LNCAP (cell line): ENCODE data around the gene ETV1.

Experiments
- TF ChIP-seq, protein P1 (sequence below): fragments of 450-650 bp; IDR thresholded peaks from 2 replicates; pipeline ENCODE4 v1.5.1; 2017; ENCODE audit warnings: mild to moderate bottlenecking

ETV1 gene

DNA sequence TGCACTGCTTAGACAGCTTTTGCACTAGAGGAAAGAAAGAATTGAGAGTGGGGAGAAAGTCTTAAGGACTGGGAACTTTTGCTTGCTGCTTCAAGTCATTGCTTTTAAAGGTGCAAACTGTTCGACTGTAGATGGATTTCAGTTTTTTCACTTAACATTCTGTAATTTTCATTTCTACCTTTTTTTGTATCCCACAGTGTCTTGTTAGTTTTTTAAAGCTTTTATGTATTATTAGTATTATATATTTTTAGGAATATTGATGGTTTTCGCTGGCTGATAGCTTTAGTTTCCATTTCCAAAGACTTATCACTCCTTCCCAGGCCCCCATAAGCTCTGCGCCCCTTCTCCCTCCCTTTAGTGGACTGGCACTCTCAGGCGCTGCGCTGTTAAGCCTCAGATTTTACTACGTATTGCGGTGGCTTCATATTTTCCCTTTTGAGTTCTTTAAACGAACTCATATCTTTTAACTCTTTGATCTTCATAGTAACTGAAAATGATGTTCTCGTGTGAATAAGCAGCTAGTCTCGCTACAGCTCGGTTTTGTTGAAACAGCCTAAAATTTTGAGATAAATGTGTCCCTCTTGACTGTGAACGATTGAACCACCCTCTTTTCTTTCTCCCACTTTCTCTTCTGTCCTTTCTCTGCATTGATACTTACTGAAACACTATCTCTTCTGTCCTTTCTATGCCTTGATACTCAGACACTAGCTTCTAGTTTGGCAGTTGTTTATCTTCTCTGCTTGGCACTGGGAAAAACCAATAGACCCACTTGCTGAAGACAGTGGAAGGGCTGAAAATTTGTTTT, 2.5 kb upstream of the ETV1 start:
- TF ChIP-seq, protein P1, sequence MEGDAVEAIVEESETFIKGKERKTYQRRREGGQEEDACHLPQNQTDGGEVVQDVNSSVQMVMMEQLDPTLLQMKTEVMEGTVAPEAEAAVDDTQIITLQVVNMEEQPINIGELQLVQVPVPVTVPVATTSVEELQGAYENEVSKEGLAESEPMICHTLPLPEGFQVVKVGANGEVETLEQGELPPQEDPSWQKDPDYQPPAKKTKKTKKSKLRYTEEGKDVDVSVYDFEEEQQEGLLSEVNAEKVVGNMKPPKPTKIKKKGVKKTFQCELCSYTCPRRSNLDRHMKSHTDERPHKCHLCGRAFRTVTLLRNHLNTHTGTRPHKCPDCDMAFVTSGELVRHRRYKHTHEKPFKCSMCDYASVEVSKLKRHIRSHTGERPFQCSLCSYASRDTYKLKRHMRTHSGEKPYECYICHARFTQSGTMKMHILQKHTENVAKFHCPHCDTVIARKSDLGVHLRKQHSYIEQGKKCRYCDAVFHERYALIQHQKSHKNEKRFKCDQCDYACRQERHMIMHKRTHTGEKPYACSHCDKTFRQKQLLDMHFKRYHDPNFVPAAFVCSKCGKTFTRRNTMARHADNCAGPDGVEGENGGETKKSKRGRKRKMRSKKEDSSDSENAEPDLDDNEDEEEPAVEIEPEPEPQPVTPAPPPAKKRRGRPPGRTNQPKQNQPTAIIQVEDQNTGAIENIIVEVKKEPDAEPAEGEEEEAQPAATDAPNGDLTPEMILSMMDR: no peak

DNA sequence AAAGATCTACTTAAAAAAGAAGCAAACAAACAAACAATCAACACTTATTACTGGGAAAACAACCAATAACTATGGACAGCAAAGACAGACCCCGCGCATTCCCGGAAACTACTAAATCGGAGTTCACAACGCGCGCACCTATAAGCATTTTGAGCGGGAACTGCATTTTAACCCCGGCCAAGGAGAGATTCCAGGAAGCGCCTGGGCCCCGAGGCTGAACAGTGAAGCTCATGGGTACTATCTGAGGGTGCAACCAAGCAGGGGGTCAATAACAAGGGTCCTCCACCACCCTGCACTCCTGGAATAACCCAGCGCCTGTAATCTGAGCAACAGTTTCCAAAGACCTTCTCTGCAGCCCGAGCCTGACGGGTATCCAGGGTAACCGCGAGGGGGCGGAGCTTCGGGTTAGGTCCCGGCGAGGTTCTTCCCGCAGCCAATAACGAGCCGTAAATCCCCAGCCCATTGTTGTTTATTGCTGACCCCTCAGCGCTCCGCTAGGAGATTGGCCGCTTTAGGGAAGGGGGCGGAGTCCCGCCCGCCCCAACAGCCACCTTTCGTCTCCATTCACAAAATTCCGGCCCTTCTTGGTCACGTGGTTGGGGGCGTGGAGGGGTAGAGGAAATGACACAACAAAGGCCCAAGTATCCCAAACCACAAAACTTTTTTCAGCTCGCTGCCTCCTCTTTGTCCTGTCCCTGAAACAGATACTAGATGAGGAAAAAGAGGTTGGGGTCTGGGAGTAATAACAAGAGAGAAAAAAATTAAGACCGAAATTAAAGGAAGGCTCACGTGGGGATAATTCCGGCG, 1.7 kb upstream of the ETV1 start:
- TF ChIP-seq, protein P1: no peak

DNA sequence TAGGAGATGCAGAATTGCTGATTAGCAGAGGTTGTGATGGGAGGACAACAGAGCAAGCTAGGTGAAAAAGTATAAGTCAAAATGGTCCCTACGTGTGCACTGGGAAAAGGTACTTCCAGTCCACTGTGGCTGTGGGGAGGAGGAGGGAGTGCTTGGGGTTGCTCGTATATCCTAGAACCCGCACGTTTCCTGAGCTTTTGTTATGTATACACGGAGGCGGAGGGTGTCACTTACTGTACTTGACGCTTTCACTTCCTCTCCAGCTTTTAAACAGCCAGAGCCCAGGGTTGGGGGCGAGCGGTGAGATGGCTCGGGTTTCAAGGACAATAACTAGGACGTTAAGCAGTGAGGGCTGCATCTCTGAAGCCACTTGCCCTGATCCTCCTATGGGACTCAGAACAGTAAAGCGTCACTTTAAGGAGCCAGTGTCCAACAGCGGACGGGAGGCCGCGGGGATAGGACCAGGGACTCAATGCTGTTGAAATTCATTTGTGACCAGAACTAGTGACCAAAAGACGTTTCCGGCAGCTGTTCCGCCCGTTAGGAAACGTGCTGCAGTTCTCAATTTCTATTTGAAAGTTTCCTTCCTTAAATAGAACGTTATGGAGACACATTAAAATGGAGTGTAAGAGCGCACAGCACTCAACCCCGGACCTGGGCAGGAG, 985 bp upstream of the ETV1 start:
- TF ChIP-seq, protein P1: no peak

DNA sequence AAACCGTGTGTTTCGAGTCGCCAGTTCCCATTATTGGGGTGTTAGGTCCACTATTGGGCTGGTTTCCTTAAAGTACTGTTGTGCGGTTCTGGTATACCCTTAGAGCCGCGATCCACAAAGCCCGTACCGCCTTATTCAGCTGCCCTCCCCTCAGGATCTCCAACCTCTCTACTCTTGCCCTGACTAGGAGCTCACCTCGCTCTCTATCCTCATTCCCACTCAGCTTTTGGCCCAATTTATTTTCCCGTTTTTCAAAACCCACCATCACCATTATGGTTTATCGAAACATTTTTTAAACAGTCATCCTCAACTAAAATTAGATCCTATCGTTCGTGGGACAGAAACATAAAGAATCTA, 461 bp upstream of the ETV1 start:
- TF ChIP-seq, protein P1: no peak

DNA sequence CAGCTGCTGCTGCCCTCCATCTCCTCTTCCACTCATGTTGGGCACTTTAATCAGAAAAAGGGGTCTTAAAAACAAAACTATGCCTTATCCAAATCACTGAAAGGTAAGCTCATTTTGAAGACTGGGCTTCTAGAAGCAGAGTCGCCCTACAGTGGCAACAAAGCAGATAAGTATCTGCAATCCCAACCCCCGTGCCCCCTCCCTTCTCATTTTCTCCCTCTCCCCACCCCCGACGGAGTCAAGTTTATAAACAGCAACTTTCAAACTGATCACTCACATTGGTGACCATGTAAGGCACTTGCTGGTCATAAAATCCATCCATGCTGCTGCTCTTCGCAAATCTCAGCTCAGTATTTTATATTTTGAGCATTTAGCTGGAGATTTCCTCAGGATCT, 738 bp downstream of the ETV1 start:
- TF ChIP-seq, protein P1: no peak

DNA sequence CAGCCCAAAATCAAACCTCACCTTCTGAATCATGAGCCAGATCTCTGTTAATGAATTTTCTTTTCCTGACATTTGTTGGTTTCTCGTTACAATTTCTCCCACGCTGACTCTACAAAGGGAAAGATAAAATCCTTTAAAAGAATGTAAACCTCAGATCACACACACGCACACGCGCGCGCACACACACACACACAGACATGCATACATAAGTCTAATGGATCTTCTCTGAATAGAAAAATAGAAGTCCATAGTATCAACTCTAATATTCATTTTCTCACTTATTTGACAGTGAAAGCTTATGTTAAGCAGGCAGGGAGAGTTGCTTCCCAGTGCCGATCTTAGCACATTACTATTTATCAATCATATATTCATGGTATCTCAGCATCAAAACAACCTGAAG, 1.4 kb downstream of the ETV1 start:
- TF ChIP-seq, protein P1: no peak

DNA sequence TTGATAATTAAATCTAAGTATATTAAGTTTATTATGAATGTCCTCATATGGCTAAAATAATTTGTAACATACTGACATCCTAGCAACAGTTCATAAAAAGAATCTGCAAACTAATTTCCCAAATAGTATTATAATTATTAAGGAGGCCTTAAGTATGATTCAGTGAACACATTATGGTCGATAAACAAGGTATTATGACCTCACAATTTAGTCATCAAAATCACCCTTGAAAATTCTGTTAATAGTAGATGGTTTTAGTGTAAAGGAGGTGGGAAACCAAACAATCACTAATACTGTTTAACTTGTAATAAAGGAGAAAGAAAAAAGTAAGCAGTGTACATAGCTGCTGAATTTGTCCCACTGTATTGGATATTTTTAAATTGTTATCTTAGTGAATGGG, 2.1 kb downstream of the ETV1 start:
- TF ChIP-seq, protein P1: no peak
